A549 (cell line): ENCODE data around the gene PACS2. TPM values are rescaled to one million over a fixed set of nuclear protein-coding genes. Genes with fewer than 3 reads are reported as not detected.

Experiments
- ATAC-seq, 2 experiments: fragments of 200-7000 bp in 1 of 2; fragments of >200 bp in 1 of 2; cut with Nextera tagmentation in 1 of 2; cut with Tn5 transposase in 1 of 2; 3 replicates each; pipeline versions ENCODE4 v1.8.0 to v1.9.1; 2018 to 2020; ENCODE audit warnings: mild to moderate bottlenecking in 1 of 2, moderate library complexity in 1 of 2
- CTCF ChIA-PET: fragments of 300-600 bp; sonication (Branson Sonifier 250); formaldehyde crosslinking; extraction: SDS; loops from one replicate; lab custom pipeline; 2021; ENCODE audit warnings: antibody characterized with exemption, inconsistent platforms; lab: Yijun Ruan, JAX
- POLR2A ChIA-PET: fragments of 350-600 bp; formaldehyde crosslinking; extraction: SDS; loops from one replicate; lab custom pipeline; 2021; ENCODE audit warnings: antibody characterized with exemption, inconsistent platforms; lab: Yijun Ruan, JAX
- DNase-seq, 2 experiments: peaks; one replicate each; pipeline versions ENCODE4 v3.0.0 to v3.0.0-alpha.2; 2011 to 2016; ENCODE audit warnings: low read depth in 1 of 2, low spot score in 1 of 2
- FAIRE-seq: peaks from 2 replicates; lab custom pipeline; 2011; peaks lifted over from hg19 to GRCh38; lab: Jason Lieb, UNC
- H3K27ac ChIP-seq, 2 experiments: fragments of >200 bp; sonication (Bioruptor Twin); formaldehyde crosslinking; 3 replicates each; pipeline ENCODE4 v1.5.1; 2016 to 2017
- H3K4me1 ChIP-seq: fragments of >200 bp; sonication (Bioruptor Twin); formaldehyde crosslinking; 3 replicates; pipeline ENCODE4 v1.6.1; 2016
- H3K4me2 ChIP-seq: fragments of >200 bp; sonication (Bioruptor Twin); formaldehyde crosslinking; 3 replicates; pipeline ENCODE4 v1.6.1; 2016
- H3K4me3 ChIP-seq: fragments of >200 bp; sonication (Bioruptor Twin); formaldehyde crosslinking; 3 replicates; pipeline ENCODE4 v1.5.1; 2016
- H3K9me3 ChIP-seq: fragments of >200 bp; sonication (Bioruptor Twin); formaldehyde crosslinking; 3 replicates; pipeline ENCODE4 v1.6.1; 2016
- BCL3 ChIP-seq: fragments of >200 bp; sonication (Bioruptor Twin); formaldehyde crosslinking; IDR thresholded peaks from 3 replicates; pipeline ENCODE4 v1.6.1; 2016
- CHD4 ChIP-seq: fragments of 200-600 bp; sonication (generic); IDR thresholded peaks from 2 replicates; pipeline ENCODE4 v1.6.1; 2016; ENCODE audit warnings: antibody characterized with exemption, mild to moderate bottlenecking, borderline replicate concordance
- EHF ChIP-seq: fragments of 250-450 bp; sonication (Bioruptor Pico); IDR thresholded peaks from 2 replicates; pipeline ENCODE4 v1.5.0; 2020; ENCODE audit warnings: mild to moderate bottlenecking
- ELK1 ChIP-seq: fragments of 150-350 bp; IDR thresholded peaks from 2 replicates; pipeline ENCODE4 v1.6.1; 2014; ENCODE audit warnings: low read depth, mild to moderate bottlenecking, low read length
- HES2 ChIP-seq: fragments of >200 bp; sonication (Bioruptor Twin); formaldehyde crosslinking; IDR thresholded peaks from 2 replicates; pipeline ENCODE4 v1.6.1; 2016
- HEYL ChIP-seq: fragments of 250-450 bp; sonication (Bioruptor Pico); IDR thresholded peaks from 2 replicates; pipeline ENCODE4 v1.8.0; 2021; ENCODE audit warnings: mild to moderate bottlenecking, moderate library complexity
- MAX ChIP-seq: IDR thresholded peaks from 2 replicates; pipeline ENCODE4 v1.6.1; 2012
- NPAS2 ChIP-seq: fragments of 250-450 bp; sonication (Bioruptor Pico); IDR thresholded peaks from 2 replicates; pipeline ENCODE4 v1.8.0; 2022; ENCODE audit warnings: mild to moderate bottlenecking, moderate library complexity, borderline replicate concordance
- NR3C1 ChIP-seq: fragments of >200 bp; sonication (Bioruptor Twin); formaldehyde crosslinking; IDR thresholded peaks from 3 replicates; pipeline ENCODE4 v1.6.1; 2017
- PHF8 ChIP-seq: fragments of 200-600 bp; sonication (generic); IDR thresholded peaks from 2 replicates; pipeline ENCODE4 v1.6.1; 2016; ENCODE audit warnings: low read depth, mild to moderate bottlenecking, antibody characterized with exemption, moderate library complexity, borderline replicate concordance
- POLR2A ChIP-seq: IDR thresholded peaks from 2 replicates; pipeline ENCODE4 v1.6.1; 2012; ENCODE audit warnings: mild to moderate bottlenecking, low read length
- ZC3H11A ChIP-seq: fragments of 450-650 bp; IDR thresholded peaks from 2 replicates; pipeline ENCODE4 v1.6.1; 2014; ENCODE audit warnings: antibody characterized with exemption, mild to moderate bottlenecking
- WGBS: methylation state at CpG from one replicate; pipeline ENCODE4 v1.1.6; 2017; ENCODE audit errors: missing lambda C conversion rate; 5-methylcytosine and 5-hydroxymethylcytosine counted together
- polyA plus RNA-seq, 4 experiments: library from polyadenylated mRNA; depleted of rRNA in 3 of 4; stranded (reverse); fragments of >200 nt; fragmentation: RNase III in 1 of 4; extraction: RNeasy Plus Mini Kit Qiagen cat#74134 plus additional on column Dnase treatment in 1 of 4; gene quantifications; 2 replicates in 3 of 4; 3 replicates in 1 of 4; pipeline ENCODE4 v1.2.3, GENCODE V29; 2011 to 2017

PACS2 gene
- polyA plus RNA-seq, 2 of the 4 experiments (the other 2 are of a cell fraction): 11.9 to 24.5 TPM

- TF ChIP-seq MAX (no peak), NPAS2 (no peak), BCL3 (no peak), CHD4 (no peak)
- TF ChIP-seq, all 56 proteins: peak for 0
Measured at GRCh38 chr14:105418269-105419194, 104.0 kb downstream of the PACS2 start (continued).

GRCh38 chr14:105419195-105420091 lies 104.9 kb downstream of the PACS2 start, which contains the start of gene MTA1:
Gene MTA1, plus strand, starts transcription at chr14:105419827. Its CDS starts 209 bp downstream, at chr14:105420036.
- H3K9me3 ChIP-seq: no peaks in the 10 kb centered on the region
- TF ChIP-seq HES2 (no peak), POLR2A (peak; percentile 41), ELK1 (no peak), PHF8 (0 out of 2 replicates have a peak, but pooled peaks have one; percentile 22), ZC3H11A (no peak), NR3C1 (no peak), HEYL (CRISPR knock-in tag) (no peak)
- FAIRE-seq: no peak
- H3K4me3 ChIP-seq: peak within 1 kb of the TSS; percentile 97
- POLR2A ChIA-PET: no interaction called here
- CTCF ChIA-PET: interaction anchor here (0.6 to 1.6 kb wide), 2 partner anchors 44 to 49 kb away, joined by 3 to 4 read pairs; no protein-coding TSS in a partner anchor
- no peak for DNase-seq
- peak; percentile 40 to 54; a peak in 5 of 6 replicates for ATAC-seq
- peak within 1 kb of the TSS; percentile 94 for H3K4me2 ChIP-seq
- 49% methylated on average over 10 of the region's 96 CpGs for WGBS
- H3K27ac ChIP-seq: peak within 1 kb of the TSS; percentile 99 to 100
- peaks cover 24% of the 10 kb centered on the region; the same call in 2 of the 3 replicates for H3K4me1 ChIP-seq

- H3K4me1 ChIP-seq: peaks cover 22% of the 10 kb centered on the region; the same call in 2 of the 3 replicates
- H3K4me2 ChIP-seq: peak overlapping the region; percentile 94
- ChIA-PET POLR2A (no interaction called here), CTCF (interaction anchor here (0.9 to 3.1 kb wide), 4 partner anchors 14 to 70 kb away, joined by 3 to 9 read pairs (median 4); no protein-coding TSS in a partner anchor)
- DNase-seq (no peak), FAIRE-seq (no peak)
- H3K9me3 ChIP-seq: no peaks in the 10 kb centered on the region
- H3K27ac ChIP-seq: peak overlapping the region; percentile 99 to 100
- peak; percentile 41; the same call in 1 of the 2 replicates for TF ChIP-seq MAX
- no peak for TF ChIP-seq EHF
- TF ChIP-seq, all 56 proteins: peak for 1
- peak overlapping the region; percentile 97 for H3K4me3 ChIP-seq
- ATAC-seq: no peak
- WGBS: 4% methylated on average over 18 of the region's 67 CpGs
Measured at GRCh38 chr14:105420101-105420973, 105.8 kb downstream of the PACS2 start.
